Stimulated activated CD4-positive, alpha-beta T cell treated with anti-CD3 and anti-CD28 coated beads, Interleukin-1b, Interleukin-23, amount 100 ng/mL, for 24 hours (primary cell): ENCODE results near the gene EYS.
"Not testable (repeated sequence)": the region's sequence is repeated elsewhere in the genome, so short reads cannot be mapped to it uniquely, and the experiment has no call there.

Source experiments
- DNase-seq, 4 experiments: peaks; one replicate each; pipeline ENCODE4 v3.0.0-alpha.2; 2020; ENCODE audit warnings: low read depth in 4 of 4, low spot score in 1 of 4

Gene EYS

DNA sequence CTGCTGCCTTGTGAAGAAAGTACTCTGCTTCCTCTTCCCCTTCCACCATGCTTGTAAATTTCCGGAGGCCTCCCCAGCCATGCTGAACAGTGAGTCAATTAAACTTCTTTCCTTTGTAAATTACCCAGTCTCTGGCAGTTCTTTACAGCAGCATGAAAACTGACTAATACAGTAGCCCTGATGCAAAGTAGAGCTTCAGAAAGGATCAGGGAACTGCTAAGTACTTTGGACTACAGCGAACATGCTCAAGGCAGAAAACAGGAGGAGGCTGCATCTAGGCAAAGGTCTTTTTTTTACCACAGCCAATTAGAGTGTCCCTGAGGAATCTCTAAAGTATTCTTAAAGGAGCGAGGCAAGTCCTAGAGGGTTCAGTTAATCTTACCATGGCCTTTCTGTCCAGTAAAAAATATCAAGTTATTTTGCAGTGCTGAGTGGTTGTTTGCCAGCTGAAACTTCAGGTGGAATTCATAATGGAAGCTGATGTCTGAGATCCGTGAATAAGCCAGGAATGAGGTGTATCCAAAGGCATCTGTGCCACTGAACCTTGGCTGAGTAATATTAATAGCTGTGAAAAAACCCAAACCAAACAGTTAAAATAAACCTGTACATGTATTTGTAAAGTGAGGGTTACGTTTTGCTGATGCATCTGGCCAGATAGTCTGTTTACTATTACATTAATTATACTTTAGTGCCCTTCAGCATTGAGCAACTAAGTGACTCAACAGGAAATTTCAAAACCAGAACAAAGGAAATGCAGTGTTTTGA is 1901.0 kb downstream of the EYS start:
- DNase-seq: no peak

DNA sequence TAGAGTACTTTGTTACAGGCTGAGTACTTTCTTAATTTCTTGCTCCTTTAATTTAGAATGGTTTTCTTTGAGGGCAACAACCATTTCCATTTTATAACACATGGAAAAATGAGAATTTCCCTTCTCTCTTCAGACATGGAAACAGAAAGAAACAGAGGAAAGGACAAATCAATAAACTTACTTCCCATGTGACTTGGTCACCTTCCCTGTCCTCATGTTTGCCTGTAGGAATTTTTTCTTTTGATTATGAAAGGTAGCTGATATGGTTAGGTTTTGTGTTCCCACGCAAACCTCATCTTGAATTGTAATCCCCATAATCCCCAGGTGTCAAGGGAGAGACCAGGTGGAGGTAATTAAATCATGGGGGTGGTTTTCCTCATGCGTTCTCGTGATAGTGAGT is 1901.7 kb downstream of the EYS start:
- no peak for DNase-seq

DNA sequence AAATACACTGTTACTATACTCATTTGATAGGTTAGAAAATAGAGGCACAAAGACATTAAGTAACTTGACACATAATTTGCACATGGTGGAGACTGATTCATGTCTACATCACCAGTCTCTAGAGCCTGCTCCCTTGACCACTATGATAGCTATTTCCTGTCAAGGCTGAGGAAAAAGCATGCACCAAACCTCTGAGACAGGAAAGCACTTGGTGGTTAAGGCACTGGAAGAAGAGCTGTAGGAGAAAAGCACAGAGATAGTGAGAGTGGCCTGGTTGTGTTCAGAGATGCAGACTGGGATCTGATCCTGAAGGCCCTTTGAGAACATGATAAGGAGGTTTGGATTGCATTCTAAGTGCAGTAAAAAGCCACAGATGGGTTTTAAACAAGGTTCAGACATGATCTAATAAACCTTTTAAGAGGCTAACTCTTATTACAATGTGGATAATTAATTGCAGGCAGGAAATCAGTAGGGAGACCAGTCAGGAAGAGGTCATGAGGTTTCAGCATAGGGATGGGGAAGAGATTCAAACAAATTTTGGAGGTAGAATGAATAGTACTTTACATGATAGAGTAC is 1902.6 kb downstream of the EYS start:
- DNase-seq: no peak

DNA sequence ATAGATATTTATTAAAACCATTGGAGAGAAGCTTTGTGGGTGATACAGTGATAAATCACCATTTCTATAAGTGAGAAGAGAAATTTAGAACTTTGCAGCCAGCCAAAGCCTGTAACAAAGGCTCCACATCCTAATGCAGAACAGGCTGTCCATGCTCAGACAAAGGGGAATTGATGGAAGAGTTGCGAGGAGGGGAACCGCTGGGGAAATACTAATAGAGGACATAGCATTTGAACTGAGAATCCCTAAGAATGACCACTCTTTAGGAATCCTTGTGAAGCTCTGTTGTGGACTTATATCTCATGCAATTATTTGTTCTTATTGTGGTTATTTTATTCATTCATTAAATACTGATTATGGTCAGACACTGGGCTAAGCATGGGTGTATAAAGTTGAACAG is 1903.7 kb downstream of the EYS start:
- no peak for DNase-seq

DNA sequence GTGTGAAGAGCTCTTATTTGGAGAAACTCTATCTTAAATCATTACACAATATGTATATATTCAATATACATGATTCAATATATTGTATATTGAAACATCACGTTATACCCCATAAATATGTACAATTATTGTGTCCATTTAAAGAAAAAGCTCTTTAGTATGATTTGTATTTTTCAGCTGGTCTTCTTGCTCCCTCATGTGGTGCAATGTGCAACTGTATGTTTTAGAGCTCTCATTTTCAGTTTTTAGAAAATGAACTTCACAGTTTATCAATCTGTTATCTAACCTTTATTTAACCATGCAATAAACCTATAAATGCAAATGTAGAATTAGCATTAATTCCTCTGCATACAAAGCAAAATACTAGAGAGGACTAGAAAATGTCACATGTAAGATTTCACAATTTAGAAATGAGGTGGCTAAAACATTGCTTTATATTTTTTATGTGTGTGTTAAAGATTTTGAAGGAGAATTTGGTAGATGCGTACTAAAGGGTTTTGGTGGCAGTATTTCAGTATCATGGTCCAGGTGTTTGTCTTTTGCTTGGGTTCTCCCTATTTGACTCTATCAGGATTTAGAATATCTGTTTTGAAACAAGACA is 1904.3 kb downstream of the EYS start:
- no peak for DNase-seq

DNA sequence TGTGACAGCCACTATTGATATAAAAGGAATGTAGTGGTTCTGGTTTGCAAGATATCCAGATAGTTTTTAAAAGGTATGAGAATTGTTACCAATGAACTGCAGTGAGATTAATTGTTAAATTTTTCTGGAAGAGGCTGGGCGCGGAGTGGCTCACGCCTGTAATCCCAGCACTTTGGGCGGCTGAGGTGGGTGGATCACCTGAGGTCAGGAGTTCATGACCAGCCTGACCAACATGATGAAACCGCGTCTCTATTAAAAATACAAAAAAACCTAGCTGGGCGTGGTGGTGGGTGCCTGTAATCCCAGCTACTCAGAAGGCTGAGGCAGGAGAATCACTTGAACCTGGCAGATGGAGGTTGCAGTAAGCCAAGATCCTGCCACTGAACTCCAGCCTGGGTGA is 1906.6 kb downstream of the EYS start:
- DNase-seq: not testable (repeated sequence)

DNA sequence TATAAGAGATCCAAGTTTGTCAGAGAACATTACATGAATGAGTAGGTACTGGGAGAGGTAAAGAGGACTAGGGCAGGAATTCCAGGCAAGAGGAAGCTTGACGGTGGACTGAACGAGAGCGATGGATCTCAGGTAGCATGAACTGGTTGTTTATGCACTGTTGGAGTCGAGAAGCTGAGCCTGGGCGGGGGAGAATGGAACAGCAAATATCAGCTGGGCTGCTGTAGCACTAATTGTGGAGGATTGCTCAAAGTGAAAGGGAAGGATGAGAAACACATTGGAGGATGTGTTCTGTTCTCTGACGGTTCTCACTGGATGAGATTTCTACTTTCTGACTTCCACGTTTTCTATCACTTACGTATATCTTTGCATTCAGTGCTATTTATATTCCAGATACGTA is 1907.2 kb downstream of the EYS start:
- DNase-seq: no peak

DNA sequence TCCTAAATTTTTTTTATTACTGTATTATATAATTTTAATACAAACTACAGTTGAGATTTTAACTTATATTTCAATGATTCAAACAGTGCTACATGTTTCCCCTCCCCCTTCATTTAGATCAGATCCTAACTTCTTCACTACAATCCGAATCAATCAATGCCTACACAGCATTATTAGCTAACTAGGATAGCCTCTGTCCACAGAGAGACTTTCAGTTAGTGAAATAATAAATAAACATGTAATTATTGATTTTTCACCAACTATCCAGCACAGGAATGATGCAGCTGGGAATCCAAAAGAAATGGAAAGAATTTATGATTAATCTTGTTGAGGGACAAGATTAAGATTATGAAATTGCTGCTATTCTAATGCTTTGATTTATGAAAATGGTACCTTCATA is 1907.7 kb downstream of the EYS start:
- no peak for DNase-seq

DNA sequence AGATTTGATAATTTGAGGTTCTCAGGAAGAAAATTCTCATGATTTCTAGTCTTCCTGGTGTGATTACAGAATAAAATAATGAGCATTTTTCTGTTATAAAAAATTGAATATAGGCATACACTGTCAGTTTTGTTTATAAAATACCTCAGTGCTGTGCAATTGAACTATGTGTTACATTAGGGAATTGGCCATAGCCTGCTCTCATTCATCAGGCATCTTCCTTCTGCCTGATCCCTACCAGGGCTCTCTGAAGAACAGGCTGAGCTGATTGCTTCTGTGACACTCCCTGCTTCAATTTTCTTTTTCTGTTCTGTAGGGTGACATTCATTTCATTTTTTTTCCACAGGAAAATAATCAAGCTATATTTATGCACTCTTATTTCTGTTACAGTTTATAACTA is 1908.6 kb downstream of the EYS start:
- DNase-seq: no peak

DNA sequence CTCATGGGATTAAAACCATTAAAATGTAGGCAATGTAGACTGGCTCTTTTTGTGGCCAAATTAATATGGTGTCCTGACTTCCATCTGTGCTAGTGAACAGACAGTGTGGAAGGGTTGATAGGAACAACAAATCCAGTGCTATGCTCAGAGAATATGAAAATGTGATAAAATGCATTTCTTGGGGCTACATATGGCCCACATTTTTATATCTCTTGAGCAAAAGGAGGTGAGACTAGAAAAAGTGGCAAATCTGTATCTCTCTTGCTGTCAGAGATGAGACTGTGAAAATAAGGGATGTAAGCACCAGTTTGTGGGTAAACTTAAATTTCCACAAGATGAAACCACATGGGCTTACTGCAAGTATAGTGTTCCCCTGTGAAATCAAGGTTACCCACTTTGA is 1909.3 kb downstream of the EYS start:
- no peak for DNase-seq

DNA sequence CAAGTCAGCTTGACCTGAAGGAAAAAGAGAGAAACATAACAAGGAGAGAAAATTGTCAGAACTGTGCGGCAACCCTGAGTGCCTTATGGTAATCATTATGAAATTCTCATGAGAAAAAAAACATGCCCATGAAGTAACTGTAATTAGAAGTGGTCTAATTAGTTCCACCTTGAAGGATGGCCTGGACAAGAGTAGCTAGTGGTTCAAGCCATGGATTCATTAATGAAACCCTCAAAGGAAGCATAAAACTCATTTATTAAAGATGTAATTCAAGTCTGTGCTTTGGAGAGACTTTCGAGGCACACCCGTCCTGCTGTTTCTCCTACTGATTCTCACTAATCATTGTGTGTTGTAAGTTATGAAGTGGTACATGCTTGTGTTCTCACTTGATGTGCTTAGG is 1911.2 kb downstream of the EYS start:
- no peak for DNase-seq

DNA sequence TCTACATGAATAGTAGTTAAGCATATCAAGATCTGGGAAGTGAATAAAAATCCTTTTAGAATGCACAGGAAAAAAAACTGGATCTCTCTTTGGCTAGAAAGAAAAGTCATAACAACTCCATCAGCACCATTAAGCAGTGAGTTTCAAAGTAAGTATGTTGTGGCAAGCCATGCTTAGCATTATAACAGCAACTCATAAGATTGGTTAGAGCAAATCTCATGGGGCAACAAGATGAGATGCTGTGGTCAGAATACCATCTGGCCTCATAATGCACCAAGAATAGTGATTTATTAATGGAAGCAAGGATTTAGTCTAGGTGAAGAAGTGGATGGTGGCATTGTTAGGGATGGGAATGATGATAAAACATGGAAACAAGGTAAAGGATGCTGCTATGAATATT is 1912.0 kb downstream of the EYS start:
- no peak for DNase-seq

DNA sequence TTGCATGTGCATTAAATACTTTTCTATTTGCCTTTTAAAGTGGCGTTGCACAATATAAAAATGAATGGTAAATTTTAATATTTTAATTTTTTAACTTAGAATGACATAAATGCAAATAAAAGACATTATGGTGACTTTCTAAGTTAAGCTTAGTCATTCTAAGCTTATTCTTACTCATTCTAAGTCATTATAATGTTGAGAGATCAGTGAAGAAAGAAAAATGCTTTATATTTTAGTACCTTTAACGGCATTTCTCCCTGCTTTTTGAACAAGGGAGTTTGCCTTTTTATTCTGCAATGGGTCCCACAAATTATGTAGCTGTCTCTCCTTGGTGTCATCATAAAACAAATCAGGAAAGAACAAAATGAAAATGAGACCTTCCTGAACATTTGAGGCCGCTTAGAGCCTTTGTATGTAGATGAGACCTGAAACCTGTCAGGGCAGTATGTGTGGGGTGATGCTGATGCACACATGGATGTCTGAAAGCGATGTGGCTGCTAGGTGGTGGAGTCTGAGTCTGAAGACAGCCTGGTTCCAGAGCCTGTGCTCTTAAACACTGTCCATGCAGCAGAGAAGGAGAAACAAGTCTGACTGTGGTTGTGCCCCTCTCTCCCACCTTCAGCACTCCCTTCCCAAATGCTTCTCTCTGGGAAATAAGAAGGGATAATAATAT is 1913.4 kb downstream of the EYS start:
- no peak for DNase-seq

DNA sequence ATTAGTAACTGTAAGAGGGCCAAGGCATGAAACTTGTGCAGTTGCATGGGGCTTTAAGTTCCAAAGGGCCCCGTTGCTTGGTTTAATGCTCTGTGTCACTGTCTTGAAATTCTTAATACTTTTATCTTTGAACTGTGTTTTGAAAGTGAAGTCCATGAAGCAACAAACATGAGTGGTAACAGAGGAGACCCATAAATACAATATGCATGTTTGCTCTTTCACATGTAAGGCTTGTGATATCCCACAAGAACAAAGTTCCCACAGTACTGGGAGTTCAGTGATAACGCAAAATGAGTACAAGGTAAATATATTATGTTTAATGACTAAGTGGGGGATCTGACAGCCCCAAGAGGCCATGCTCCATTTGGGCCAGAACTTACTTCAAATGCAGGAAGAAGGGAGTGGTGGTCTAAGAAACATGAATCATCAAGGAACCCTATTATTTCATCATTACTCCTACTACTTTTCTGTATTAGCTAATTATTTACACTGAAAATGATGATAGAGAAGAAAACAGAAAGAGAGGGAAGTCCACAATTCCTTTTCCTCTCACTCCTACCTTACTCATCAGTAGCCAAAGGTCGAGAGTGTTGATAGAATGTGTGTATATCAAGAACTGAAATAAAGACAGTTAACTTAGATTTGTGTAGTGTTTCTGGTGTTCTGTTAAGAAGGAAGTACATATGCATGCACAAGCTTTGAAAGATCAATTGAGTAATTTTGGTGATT is 1914.1 kb downstream of the EYS start:
- DNase-seq: no peak

DNA sequence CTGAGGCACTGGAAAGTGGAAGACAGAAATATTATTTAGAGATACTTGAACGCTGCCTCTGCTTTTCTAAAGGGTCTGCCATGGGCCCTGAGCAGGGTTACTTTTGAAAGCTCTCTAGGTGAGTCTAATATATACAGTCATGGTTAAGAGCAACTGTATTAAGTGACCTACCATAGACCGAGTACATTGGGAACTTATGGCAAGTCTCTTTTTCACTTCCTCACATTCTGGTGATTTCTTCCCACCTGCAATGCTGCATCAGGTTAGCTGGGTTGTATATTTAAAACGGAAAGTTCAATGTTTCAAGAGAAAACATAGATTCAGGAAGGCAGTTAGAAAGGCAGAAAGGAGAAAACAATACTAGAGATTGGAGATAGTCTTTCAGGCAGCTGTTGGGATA is 1916.7 kb downstream of the EYS start:
- DNase-seq: no peak

DNA sequence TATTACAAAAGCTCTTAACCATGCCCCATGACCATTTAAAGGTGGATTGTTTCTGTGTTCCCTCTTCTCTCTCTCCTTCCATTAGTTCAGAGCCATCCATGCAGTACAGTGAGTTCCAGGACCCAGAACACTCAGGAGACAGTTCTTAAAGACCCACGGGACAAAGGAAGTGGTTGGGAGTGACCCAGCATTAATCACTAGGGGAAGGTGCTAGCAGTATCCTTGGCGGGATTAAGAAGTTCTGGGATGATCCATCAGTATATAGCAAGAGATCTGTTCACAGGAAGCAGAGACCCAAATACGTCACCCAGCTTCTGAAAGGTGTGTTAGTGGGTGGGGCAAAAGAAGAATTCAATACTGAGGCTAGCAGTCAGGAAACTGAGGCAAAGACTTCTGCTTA is 1917.3 kb downstream of the EYS start:
- no peak for DNase-seq

DNA sequence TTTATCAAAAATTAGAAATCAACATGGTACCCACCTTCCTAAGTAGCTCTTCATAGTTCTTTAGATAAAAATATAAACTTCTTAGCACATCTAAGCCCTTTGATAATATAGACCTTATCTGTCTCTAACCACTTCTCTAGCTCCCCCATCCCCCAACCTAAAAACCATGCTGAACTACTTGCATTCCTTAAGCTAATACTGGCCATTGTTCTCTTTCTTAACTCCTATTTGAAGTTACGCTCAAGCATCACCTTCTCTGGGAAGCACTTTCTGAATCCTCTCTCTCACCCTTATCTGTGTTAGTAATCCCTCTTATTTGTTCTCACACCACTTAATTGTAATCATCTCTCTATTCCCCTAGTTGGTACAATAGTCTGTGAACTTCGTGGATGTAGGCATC is 1918.5 kb downstream of the EYS start:
- DNase-seq: no peak

DNA sequence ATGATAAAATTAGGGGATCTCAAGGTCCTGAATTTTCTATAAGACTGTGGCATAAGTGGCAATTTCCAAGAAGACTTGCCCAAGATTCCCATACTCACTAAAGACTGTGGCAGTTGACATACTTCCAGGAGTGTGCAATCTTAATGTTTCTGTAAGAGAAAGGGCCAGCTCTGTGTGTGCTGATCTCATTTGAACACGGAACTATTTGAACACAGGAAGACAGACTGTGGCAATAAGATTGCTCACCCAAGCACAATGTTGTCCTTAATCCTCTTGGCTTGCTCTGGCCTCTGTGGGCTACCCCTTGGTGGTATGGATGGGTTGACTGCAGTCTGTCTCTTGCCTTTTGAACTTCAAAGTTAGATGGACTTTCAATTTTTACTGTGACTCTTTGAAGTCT is 1920.0 kb downstream of the EYS start:
- no peak for DNase-seq

DNA sequence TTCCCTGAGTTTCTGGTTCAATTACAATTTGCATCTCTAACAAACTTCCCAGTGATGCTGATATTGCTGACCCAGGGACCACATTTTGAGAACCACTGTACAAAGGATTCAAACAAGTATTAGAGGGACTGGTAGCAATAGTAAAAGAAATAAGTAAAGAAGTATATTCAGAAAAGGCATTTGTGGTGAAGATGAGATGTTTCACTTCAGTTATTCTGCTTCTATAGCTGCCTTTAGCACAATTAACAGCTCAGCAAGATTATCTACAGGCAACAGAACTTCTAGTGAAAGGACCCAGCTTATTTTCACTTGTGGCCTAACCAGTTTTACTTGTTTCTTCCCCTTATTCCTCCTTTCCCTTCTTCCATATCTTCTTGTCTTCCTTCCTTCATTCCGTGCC is 1922.0 kb downstream of the EYS start:
- DNase-seq: no peak

DNA sequence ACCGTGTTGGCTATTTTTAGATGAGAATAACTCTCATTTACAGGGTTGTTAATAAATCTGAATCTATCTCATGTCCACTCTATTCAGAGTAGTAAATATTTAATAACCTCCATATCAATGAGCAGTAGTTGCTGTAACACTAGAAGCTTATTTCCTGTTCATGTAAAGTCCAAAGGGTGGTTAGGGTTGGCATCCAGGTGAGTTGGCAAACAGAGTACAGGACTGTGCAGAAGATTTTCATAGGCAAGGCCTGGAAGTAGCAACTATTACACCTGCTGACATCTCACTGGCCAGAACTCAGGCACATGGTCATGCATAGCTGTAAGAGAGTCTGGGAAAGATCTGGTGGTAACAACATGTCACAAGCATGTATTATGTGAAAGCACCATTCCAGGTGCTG is 1923.9 kb downstream of the EYS start:
- no peak for DNase-seq

DNA sequence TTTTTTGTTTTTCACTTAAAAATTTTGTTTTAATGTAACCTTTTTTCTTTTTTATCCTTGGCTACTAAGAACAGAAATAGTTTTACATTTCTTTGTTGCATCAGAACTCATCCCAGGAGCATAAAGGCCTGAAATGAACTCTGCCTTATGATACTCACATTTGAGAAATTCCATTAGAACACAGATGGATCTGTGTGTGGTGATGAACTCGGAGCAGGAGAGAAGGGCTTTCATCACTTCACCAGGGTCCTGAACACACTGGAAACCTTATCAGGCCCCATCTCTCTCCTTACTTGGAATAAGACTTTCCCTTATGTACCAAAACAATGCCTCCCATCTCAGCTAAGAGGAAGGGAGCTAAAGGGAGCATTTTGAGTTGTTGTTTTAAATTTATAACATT is 1932.1 kb downstream of the EYS start:
- no peak for DNase-seq

DNA sequence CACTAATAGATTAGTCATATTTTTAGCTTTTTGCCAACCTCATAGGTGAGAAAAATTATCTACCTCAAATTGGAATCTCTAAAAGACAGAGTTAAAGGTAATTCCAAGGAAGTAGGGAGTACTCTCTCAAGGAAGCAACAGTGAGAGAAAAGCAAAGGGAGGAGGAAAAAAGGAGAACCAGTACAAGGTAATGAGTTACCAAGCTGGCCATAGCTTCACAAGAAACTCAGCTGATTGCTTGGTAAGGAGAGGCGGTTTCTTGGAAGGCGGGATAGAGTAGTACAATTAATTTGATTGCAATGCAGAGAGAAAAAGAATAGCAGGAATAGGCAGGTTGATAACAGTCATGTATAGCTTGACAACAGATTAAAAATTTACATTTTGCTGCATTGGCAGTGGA is 1933.8 kb downstream of the EYS start:
- no peak for DNase-seq
